SK-N-SH (cell line): ENCODE measurements around the gene FSIP1. TPM values are rescaled to one million over a fixed set of nuclear protein-coding genes. Genes with fewer than 3 reads are reported as not detected.

Experiments used
- CTCF ChIA-PET: fragments of 300-600, 350-600 bp; formaldehyde crosslinking; extraction: SDS; loops from one replicate; lab custom pipeline; 2021; lab: Yijun Ruan, JAX
- POLR2A ChIA-PET: fragments of 350-600 bp; sonication (Branson Sonifier 250); formaldehyde crosslinking; extraction: SDS; loops from one replicate; lab custom pipeline; 2020; ENCODE audit warnings: antibody characterized with exemption, inconsistent platforms; lab: Yijun Ruan, JAX
- DNase-seq: peaks from one replicate; pipeline ENCODE4 v3.0.0; 2012
- H2AFZ ChIP-seq: fragments of 200-600 bp; sonication (generic); 2 replicates; pipeline ENCODE4 v1.8.1; 2016; ENCODE audit warnings: antibody characterized with exemption, mild to moderate bottlenecking, low read depth
- H3F3A ChIP-seq: fragments of 200-600 bp; sonication (generic); replicated peaks from 2 replicates; pipeline ENCODE3; 2016; ENCODE audit warnings: antibody characterized with exemption, mild to moderate bottlenecking; ENCODE audit not compliant: insufficient read depth
- H3K27ac ChIP-seq, 2 experiments: fragments of 200-500 bp in 1 of 2; fragments of 200-600 bp in 1 of 2; sonication (Bioruptor generic) in 1 of 2; sonication (generic), shearing (Covaris generic) in 1 of 2; 2 replicates each; pipeline versions ENCODE4 v1.5.1 to v1.6.1; 2014 to 2016; ENCODE audit warnings: low read depth in 2 of 2, inconsistent platforms in 1 of 2, low read length in 1 of 2, mild to moderate bottlenecking in 1 of 2, mixed read lengths in 1 of 2
- H3K27me3 ChIP-seq: fragments of 200-600 bp; sonication (generic), shearing (Covaris generic); 2 replicates; pipeline ENCODE4 v1.6.1; 2016; ENCODE audit warnings: mixed run types; ENCODE audit not compliant: insufficient read depth
- H3K36me3 ChIP-seq, 2 experiments: fragments of 200-500 bp in 1 of 2; fragments of 200-600 bp in 1 of 2; sonication (Bioruptor generic) in 1 of 2; sonication (generic) in 1 of 2; replicated peaks in 1 of 2; 2 replicates each; pipeline versions ENCODE3 to v1.5.1; 2014 to 2016; ENCODE audit warnings: low read length in 1 of 2, mild to moderate bottlenecking in 1 of 2; ENCODE audit not compliant: insufficient read depth in 2 of 2, control insufficient read depth in 1 of 2
- H3K4me1 ChIP-seq, 2 experiments: fragments of 200-500 bp in 1 of 2; fragments of 200-600 bp in 1 of 2; sonication (Bioruptor generic) in 1 of 2; sonication (generic), shearing (Covaris generic) in 1 of 2; 2 replicates each; pipeline versions ENCODE4 v1.5.1 to v1.6.1; 2014 to 2016; ENCODE audit warnings: low read depth in 1 of 2, low read length in 1 of 2, mixed run types in 1 of 2; ENCODE audit not compliant: insufficient read depth in 2 of 2, control insufficient read depth in 1 of 2
- H3K4me2 ChIP-seq: fragments of 200-600 bp; sonication (generic), shearing (Covaris generic); 2 replicates; pipeline ENCODE4 v1.6.1; 2017; ENCODE audit warnings: mixed run types
- H3K4me3 ChIP-seq, 2 experiments: fragments of 200-500 bp in 1 of 2; fragments of 200-600 bp in 1 of 2; sonication (Bioruptor generic) in 1 of 2; sonication (generic), shearing (Covaris generic) in 1 of 2; 2 replicates each; pipeline versions ENCODE4 v1.5.1 to v1.8.1; 2014 to 2016; ENCODE audit warnings: low read depth in 2 of 2, inconsistent platforms in 1 of 2, low read length in 1 of 2, mild to moderate bottlenecking in 1 of 2, mixed read lengths in 1 of 2, moderate library complexity in 1 of 2
- H3K79me2 ChIP-seq: fragments of 200-600 bp; sonication (generic); 2 replicates; pipeline ENCODE4 v1.8.1; 2017; ENCODE audit warnings: mild to moderate bottlenecking; ENCODE audit not compliant: insufficient read depth
- H3K9ac ChIP-seq: fragments of 200-600 bp; sonication (generic); 2 replicates; pipeline ENCODE4 v1.6.1; 2017; ENCODE audit warnings: mixed run types
- H3K9me2 ChIP-seq: fragments of 200-600 bp; sonication (generic); 2 replicates; pipeline ENCODE4 v1.6.1; 2017; ENCODE audit warnings: mixed run types
- H3K9me3 ChIP-seq: fragments of 200-600 bp; sonication (generic); 2 replicates; pipeline ENCODE4 v1.6.1; 2017; ENCODE audit warnings: mixed run types, mild to moderate bottlenecking, moderate library complexity
- H4K20me1 ChIP-seq: fragments of 200-600 bp; sonication (generic); 2 replicates; pipeline ENCODE4 v1.6.1; 2017; ENCODE audit warnings: mild to moderate bottlenecking, mixed run types; ENCODE audit not compliant: insufficient read depth
- CHD2 ChIP-seq: fragments of 150-350 bp; IDR thresholded peaks from 2 replicates; pipeline ENCODE4 v1.6.1; 2018; ENCODE audit warnings: low read length; ENCODE audit not compliant: partially characterized antibody
- ELF1 ChIP-seq: IDR thresholded peaks from 2 replicates; pipeline ENCODE4 v1.4.0; 2012
- EP300 ChIP-seq, 2 experiments: IDR thresholded peaks; 2 replicates each; pipeline versions ENCODE4 v1.4.0 to v1.6.1; 2012; ENCODE audit warnings: borderline replicate concordance in 1 of 2, low read depth in 1 of 2, low read length in 1 of 2
- FOSL2 ChIP-seq: IDR thresholded peaks from 2 replicates; pipeline ENCODE4 v1.4.0; 2012; ENCODE audit warnings: low read depth, mild to moderate bottlenecking, moderate library complexity, borderline replicate concordance
- FOXM1 ChIP-seq: IDR thresholded peaks from 2 replicates; pipeline ENCODE4 v1.4.0; 2012; ENCODE audit warnings: low read depth, mild to moderate bottlenecking
- GATA2 ChIP-seq: sonication (generic); formaldehyde crosslinking; IDR thresholded peaks from 2 replicates; pipeline ENCODE4 v1.5.0; 2020; ENCODE audit warnings: mild to moderate bottlenecking, missing genetic modification reagents
- MEF2A ChIP-seq: IDR thresholded peaks from 2 replicates; pipeline ENCODE4 v1.4.0; 2012; ENCODE audit warnings: low read depth, borderline replicate concordance
- MXI1 ChIP-seq: IDR thresholded peaks from 2 replicates; pipeline ENCODE4 v1.6.1; 2012; ENCODE audit warnings: mild to moderate bottlenecking, low read depth, low read length, improper control_type of control experiment
- NFIC ChIP-seq: IDR thresholded peaks from 2 replicates; pipeline ENCODE4 v1.4.0; 2012; ENCODE audit warnings: borderline replicate concordance
- NRF1 ChIP-seq: IDR thresholded peaks from 2 replicates; pipeline ENCODE4 v1.6.1; 2012; ENCODE audit warnings: low read depth, mild to moderate bottlenecking, low read length
- POLR2AphosphoS5 ChIP-seq: IDR thresholded peaks from 2 replicates; pipeline ENCODE4 v1.6.1; 2012; ENCODE audit warnings: low read depth, low read length
- RFX5 ChIP-seq: IDR thresholded peaks from 2 replicates; pipeline ENCODE4 v1.6.1; 2012; ENCODE audit warnings: mild to moderate bottlenecking, improper control_type of control experiment, low read length
- SMC3 ChIP-seq: IDR thresholded peaks from 2 replicates; pipeline ENCODE4 v1.6.1; 2012; ENCODE audit warnings: low read depth, low read length, improper control_type of control experiment
- TCF12 ChIP-seq: IDR thresholded peaks from 2 replicates; pipeline ENCODE4 v1.4.0; 2012
- TEAD4 ChIP-seq: IDR thresholded peaks from 2 replicates; pipeline ENCODE4 v1.4.0; 2012; ENCODE audit warnings: mild to moderate bottlenecking, borderline replicate concordance; ENCODE audit not compliant: insufficient read depth
- WGBS: methylation state at CpG from one replicate; pipeline ENCODE4 v1.1.6; 2017; ENCODE audit warnings: low lambda C conversion rate; 5-methylcytosine and 5-hydroxymethylcytosine counted together
- polyA plus RNA-seq, 3 experiments: library from polyadenylated mRNA; depleted of rRNA; stranded (reverse); fragments of >200 nt; gene quantifications; 2 replicates each; pipeline ENCODE4 v1.2.3, GENCODE V29; 2012
- TF ChIP-seq, protein P1 (sequence below): IDR thresholded peaks from 2 replicates; pipeline ENCODE4; 2012
- TF ChIP-seq, protein P2 (sequence below): IDR thresholded peaks from 2 replicates; pipeline ENCODE4 v1.4.0; 2012; ENCODE audit warnings: low read depth, borderline replicate concordance
- TF ChIP-seq, protein P3 (sequence below): fragments of 200-600 bp; sonication (generic); IDR thresholded peaks from 2 replicates; pipeline ENCODE4 v1.6.1; 2017; ENCODE audit warnings: antibody characterized with exemption, mild to moderate bottlenecking, moderate library complexity
- TF ChIP-seq, protein P4 (sequence below): fragments of 150-350 bp; IDR thresholded peaks from 2 replicates; pipeline ENCODE4 v1.6.1; 2016; ENCODE audit warnings: mild to moderate bottlenecking, low read depth, low read length

The FSIP1 gene
- polyA plus RNA-seq, 1 of the 3 experiments (the other 2 are of a cell fraction): 0.43 TPM

DNA sequence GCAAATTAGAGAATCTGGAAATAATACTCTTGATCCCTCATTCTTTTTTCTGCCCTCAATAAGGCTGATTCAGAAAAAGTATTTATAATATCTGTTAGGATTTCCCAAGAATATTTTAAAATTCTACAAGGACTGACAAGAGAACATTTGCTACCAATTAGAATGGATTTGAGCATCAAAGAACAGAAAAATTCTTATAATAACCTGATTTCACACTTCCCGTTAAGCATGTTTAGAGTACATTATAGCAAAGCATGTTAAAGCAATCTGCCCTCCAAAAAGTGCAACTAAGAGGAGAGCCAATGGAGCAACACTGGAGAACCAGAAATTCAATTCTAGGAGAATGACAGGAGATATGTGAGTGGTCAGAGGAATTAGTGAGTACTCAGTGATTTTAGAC, 144.6 kb downstream of the FSIP1 start:
- H3K9me2 ChIP-seq: no peaks in the 10 kb centered on the region
- no peaks in the 10 kb centered on the region for H3K36me3 ChIP-seq
- no peak for DNase-seq
- H3K9me3 ChIP-seq: no peaks in the 10 kb centered on the region
- no peaks in the 10 kb centered on the region for H4K20me1 ChIP-seq
- H3K27ac ChIP-seq: no peak overlapping the region
- WGBS: 92% methylated on average over 1 of the region's 1 CpG
- H3K4me3 ChIP-seq: no peak overlapping the region
- ChIA-PET CTCF (no interaction called here), POLR2A (no interaction called here)
- H3K79me2 ChIP-seq: no peaks in the 10 kb centered on the region
- H3K27me3 ChIP-seq: no peaks in the 10 kb centered on the region
- H2AFZ ChIP-seq: no peak overlapping the region
- no peak overlapping the region for H3K4me2 ChIP-seq
- H3K4me1 ChIP-seq: peaks cover 9 to 21% of the 10 kb centered on the region in 2 experiments
- peaks cover 23% of the 10 kb centered on the region for H3F3A ChIP-seq
- H3K9ac ChIP-seq: no peak overlapping the region
- TF ChIP-seq FOSL2 (no peak), NFIC (no peak), ELF1 (no peak), RFX5 (no peak), MXI1 (no peak), TEAD4 (no peak), MEF2A (no peak), POLR2AphosphoS5 (no peak)
- TF ChIP-seq, protein P1, sequence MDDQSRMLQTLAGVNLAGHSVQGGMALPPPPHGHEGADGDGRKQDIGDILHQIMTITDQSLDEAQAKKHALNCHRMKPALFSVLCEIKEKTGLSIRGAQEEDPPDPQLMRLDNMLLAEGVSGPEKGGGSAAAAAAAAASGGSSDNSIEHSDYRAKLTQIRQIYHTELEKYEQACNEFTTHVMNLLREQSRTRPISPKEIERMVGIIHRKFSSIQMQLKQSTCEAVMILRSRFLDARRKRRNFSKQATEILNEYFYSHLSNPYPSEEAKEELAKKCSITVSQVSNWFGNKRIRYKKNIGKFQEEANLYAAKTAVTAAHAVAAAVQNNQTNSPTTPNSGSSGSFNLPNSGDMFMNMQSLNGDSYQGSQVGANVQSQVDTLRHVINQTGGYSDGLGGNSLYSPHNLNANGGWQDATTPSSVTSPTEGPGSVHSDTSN: no peak
- TF ChIP-seq, protein P2, sequence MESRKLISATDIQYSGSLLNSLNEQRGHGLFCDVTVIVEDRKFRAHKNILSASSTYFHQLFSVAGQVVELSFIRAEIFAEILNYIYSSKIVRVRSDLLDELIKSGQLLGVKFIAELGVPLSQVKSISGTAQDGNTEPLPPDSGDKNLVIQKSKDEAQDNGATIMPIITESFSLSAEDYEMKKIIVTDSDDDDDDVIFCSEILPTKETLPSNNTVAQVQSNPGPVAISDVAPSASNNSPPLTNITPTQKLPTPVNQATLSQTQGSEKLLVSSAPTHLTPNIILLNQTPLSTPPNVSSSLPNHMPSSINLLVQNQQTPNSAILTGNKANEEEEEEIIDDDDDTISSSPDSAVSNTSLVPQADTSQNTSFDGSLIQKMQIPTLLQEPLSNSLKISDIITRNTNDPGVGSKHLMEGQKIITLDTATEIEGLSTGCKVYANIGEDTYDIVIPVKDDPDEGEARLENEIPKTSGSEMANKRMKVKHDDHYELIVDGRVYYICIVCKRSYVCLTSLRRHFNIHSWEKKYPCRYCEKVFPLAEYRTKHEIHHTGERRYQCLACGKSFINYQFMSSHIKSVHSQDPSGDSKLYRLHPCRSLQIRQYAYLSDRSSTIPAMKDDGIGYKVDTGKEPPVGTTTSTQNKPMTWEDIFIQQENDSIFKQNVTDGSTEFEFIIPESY: no peak
- TF ChIP-seq, protein P3, sequence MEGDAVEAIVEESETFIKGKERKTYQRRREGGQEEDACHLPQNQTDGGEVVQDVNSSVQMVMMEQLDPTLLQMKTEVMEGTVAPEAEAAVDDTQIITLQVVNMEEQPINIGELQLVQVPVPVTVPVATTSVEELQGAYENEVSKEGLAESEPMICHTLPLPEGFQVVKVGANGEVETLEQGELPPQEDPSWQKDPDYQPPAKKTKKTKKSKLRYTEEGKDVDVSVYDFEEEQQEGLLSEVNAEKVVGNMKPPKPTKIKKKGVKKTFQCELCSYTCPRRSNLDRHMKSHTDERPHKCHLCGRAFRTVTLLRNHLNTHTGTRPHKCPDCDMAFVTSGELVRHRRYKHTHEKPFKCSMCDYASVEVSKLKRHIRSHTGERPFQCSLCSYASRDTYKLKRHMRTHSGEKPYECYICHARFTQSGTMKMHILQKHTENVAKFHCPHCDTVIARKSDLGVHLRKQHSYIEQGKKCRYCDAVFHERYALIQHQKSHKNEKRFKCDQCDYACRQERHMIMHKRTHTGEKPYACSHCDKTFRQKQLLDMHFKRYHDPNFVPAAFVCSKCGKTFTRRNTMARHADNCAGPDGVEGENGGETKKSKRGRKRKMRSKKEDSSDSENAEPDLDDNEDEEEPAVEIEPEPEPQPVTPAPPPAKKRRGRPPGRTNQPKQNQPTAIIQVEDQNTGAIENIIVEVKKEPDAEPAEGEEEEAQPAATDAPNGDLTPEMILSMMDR: no peak

DNA sequence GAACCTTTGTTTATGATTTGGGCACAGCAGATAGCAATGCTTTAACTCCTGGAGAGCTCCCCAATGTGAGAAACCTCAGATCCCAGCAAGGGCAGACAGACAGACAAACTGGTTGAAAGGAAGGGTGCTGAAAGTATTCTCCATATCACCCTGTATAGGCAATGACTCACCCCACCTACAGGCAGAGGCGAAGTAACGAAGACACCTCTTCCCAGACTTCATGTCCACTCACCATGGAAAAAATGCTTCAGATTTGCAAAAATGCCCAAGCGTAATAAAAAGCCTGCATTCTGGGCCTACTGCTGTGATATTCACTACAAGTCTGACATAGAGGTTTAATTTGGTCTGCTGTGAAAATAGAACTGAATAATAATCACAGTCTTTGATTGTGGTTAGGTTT, 151.3 kb downstream of the FSIP1 start:
- Histone ChIP-seq H2AFZ (no peak overlapping the region), H3K27me3 (no peaks in the 10 kb centered on the region), H3K36me3 (no peaks in the 10 kb centered on the region), H4K20me1 (no peaks in the 10 kb centered on the region), H3K9me2 (no peaks in the 10 kb centered on the region), H3K27ac (no peak overlapping the region; a peak in 1 of 4 replicates), H3K4me2 (no peak overlapping the region), H3K4me1 (peaks cover 3 to 13% of the 10 kb centered on the region in 2 experiments; a peak in 3 of 4 replicates), H3K9me3 (no peaks in the 10 kb centered on the region), H3K9ac (no peak overlapping the region), H3K79me2 (no peaks in the 10 kb centered on the region), H3F3A (peaks cover 10% of the 10 kb centered on the region), H3K4me3 (no peak overlapping the region)
- CTCF ChIA-PET: interaction anchor here (1.4 kb wide), 1 partner anchor 10 kb away, joined by 3 read pairs; no protein-coding TSS in a partner anchor
- POLR2A ChIA-PET: no interaction called here
- WGBS: 91% methylated on average over 3 of the region's 3 CpGs
- no peak for DNase-seq
- TF ChIP-seq, protein P2: no peak
- TF ChIP-seq FOXM1 (no peak), NRF1 (no peak), EP300 (IDR thresholded peaks at IDR 0.05; ENCODE audit: borderline replicate concordance in 1 of 2, low read depth in 1 of 2, low read length in 1 of 2) (no peak), CHD2 (no peak), POLR2AphosphoS5 (no peak), GATA2 (CRISPR knock-in tag) (no peak), SMC3 (no peak), FOSL2 (no peak), MEF2A (no peak), TCF12 (no peak), ELF1 (no peak)
- TF ChIP-seq, protein P4, sequence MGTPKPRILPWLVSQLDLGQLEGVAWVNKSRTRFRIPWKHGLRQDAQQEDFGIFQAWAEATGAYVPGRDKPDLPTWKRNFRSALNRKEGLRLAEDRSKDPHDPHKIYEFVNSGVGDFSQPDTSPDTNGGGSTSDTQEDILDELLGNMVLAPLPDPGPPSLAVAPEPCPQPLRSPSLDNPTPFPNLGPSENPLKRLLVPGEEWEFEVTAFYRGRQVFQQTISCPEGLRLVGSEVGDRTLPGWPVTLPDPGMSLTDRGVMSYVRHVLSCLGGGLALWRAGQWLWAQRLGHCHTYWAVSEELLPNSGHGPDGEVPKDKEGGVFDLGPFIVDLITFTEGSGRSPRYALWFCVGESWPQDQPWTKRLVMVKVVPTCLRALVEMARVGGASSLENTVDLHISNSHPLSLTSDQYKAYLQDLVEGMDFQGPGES: no peak
